Muscle of back (tissue), 11 donors: Measurements from ENCODE around the gene PDILT. TPM values are rescaled to one million over a fixed set of nuclear protein-coding genes. Genes with fewer than 3 reads are reported as not detected.
"Not testable (repeated sequence)": the region's sequence is repeated elsewhere in the genome, so short reads cannot be mapped to it uniquely, and the experiment has no call there.

Experiments
- DNase-seq, 3 donors: peaks; one replicate each; pipeline versions ENCODE4 v3.0.0 to v3.0.0-alpha.2; 2013
- polyA plus RNA-seq, 10 donors: library from polyadenylated mRNA; unstranded; fragments of 120-200 nt; gene quantifications; one replicate each; pipeline ENCODE4 v1.2.1, GENCODE V29; 2013; ENCODE audit not compliant: insufficient read length in 10 of 10

PDILT gene
- polyA plus RNA-seq, 10 donors = not detected

- DNase-seq = no peak
Observed at GRCh38 chr16:20323591-20324117, 80.9 kb downstream of the PDILT start.

DNA sequence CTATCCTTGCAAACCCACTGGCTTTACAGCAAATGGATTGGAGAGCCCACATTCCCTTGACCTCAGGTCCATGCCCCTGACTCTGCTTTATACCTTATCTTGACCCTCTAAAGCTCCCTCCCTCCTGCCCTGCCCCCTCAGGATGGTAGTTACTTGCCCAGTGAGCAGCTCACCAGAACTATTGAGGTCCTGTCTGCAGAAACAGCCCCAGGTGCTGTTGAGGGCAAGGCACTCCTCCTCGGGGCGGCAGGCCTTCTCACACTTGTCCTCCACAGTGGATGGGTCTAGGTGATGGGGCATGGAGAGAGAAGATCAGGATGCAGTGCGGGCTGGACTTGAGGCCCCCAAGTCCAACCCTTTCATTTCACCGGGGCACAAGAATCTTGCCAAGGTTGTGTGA lies 81.8 kb downstream of the PDILT start:
- DNase-seq = no peak

DNA sequence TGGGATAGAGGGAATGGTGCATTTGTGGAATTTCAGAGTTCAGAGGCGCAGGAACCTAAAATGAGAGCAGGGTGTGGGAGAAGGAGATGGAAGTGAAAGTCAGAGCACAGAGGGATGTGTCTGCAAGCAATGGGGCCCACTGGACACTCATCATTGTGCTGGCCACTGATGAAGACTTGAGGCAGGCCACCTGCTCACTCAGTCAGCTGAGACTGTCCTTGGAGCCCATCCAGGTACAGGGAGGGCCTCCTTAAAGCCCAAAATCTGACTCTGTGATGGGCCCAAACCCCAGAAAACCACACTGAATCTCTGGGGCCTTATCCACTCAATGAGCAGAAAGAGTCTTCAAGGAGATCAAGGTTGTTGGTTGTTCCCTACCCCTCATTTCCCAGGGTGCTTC lies 82.9 kb downstream of the PDILT start:
- DNase-seq = no peak

GRCh38 chr16:20321051-20321450 lies 83.5 kb downstream of the PDILT start:
- not testable (repeated sequence) for DNase-seq

GRCh38 chr16:20320592-20320991 lies 83.9 kb downstream of the PDILT start:
- no peak for DNase-seq

DNA sequence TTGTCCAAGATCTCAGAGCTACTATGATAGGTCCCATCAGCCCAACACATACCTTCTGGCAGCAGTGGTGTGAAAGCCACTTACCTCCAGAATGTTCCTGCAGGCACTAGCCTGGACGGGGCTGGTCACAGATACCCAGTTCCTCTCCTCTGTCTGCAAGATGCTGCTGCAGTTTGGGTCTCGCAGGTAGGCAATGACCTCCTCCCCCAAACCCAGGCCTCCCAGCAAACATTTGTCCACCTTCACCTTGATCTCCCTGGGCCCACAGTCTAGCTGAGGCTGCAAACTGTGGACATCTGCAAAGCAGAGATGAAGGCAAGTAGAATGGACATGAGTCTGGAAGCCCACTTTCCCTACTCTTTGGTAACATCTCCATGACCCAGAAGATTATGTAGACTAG lies 84.4 kb downstream of the PDILT start:
- no peak for DNase-seq

- no peak for DNase-seq
Observed at GRCh38 chr16:20319406-20319805, 85.1 kb downstream of the PDILT start.

- DNase-seq = no peak
Observed at GRCh38 chr16:20318437-20318836, 86.1 kb downstream of the PDILT start.

- no peak for DNase-seq
Observed at GRCh38 chr16:20318006-20318405, 86.5 kb downstream of the PDILT start.

DNA sequence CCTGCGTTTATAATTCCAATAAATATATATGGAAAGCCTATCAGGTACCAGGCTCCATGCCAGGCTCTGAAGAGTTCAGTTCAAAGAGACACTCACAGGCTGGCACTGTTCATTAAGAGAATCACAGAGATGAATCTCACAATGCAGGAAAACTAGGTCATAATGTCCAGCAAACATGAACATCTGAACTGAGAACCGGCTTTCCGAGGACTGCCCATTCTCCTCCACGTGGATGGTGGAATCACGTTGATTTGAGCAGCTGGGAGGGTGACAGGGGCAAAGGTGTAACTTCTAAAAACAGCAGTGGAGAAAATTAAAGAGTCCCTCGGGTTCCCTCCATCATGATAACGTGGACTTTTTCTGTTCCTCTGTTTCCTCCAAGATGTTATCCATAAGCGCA lies 87.4 kb downstream of the PDILT start:
- DNase-seq = no peak

DNA sequence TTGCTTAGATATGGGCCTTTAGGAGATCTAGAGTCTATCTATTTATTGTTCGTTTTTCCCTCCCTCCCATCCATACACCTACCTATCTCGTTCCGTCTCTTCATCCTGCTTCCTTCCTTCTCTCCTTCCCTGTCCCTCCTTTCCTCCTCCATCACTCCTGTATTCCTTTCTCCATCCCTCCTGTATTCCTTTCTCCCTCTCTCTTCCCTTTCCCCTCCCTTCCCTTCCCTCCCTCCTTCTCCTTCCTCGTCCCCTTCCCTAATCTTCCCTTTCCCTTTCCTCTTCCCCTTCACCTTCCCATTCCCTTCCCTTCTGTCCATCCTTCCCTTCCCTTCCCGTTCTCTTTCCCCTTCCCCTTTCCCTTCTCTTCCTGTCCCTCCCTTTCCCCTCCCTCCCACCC lies 87.8 kb downstream of the PDILT start:
- no peak for DNase-seq

DNA sequence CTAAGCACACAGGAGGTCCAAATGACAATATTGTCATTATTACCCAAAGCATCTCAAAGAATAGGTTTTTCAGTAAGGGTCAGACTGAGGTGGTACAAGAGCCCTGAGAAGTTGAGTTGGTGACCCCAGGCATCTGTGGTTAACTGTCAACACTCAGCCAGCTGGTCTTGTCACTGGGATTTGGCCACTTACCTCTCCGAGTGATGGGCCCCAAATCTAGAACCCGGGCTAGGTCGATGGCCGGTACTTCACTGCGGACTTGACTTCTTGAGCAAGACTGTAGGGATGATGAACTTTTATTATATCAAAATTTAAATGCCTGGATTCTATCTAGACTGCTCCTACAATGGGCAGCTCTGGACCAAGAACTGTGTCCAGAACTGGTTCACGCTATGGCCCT lies 88.8 kb downstream of the PDILT start:
- no peak for DNase-seq

DNA sequence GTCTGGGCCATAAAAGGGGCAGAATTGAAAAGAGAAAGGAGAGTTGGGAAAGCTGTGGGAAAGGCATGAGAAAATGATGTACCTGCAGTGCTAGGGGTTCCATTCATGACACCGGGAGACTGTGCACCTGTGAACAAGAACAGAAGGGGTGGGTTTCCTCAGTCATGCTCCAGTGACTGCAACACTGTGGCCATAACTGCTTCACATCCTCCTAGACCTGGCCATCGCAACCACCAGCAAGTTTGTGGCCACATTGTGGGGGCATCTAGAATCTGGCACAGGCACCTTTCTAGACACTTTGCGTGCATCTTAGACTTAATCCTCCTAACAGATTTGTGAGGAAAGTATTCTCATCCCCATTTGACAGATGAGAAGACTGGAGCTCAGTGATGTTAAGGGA lies 90.0 kb downstream of the PDILT start:
- no peak for DNase-seq

DNA sequence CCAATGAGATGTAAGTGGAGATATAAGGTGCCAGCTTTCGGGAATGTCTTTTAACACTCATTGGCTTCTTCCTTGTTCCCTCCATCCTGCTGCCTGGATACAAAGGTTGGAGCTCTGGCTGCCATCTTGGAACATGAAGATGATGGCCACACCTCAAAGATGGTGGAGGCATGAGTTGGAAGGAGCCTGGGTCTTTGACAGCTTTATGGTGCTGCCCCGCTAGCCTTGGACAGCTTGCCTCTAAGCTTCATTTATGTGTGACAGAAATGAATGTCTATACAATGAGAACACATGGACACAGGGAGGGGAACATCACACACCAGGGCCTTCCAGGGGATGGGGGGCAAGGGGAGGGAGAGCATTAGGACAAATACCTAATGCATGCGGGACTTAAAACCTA lies 90.8 kb downstream of the PDILT start:
- DNase-seq = no peak

- DNase-seq = not testable (repeated sequence)
Observed at GRCh38 chr16:20312536-20313095, 91.9 kb downstream of the PDILT start.

- no peak for DNase-seq
Observed at GRCh38 chr16:20311548-20311947, 93.0 kb downstream of the PDILT start.

DNA sequence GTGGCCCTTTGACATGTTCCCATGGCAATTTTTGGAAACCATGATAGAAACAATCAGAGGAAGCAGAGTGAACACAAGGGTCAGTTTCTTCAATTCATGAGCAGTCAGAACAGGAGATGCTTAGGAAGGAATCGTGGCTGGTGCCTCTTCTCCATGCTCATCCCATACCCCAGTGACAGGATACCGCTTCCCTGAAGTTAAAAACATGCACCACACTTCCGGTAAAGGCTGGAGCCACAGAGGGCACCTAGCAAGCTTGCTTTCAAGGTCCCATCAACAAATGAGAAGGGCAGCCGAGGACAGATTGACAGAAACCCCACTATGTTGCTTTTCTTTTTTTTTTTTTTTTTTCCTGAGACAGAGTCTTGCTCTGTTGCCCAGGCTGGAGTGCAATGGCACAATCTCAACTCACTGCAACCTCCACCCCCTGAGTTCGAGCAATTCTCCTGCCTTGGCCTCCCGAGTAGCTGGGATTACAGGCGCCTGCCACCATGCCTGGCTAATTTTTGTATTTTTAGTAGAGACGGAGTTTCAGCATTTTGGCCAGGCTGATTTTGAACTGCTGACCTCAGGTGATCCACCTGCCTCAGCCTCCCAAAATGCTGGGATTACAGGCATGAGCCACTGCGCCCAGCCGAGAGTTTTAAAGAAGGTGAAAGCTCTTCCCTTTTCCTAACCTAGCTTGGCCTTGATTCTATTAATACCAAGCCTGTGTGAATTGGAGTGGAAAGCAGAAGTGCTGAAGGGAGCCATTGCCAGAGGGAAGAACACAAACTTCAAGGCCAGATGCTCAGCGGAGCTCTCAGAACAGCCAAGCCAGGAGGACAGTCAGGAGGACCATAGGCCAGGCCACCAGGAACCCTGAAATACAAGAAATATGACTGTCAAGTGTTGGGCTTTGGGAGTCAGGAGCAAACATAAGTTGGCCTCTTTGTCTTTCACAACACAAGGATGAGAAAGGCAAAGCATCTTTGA lies 93.8 kb downstream of the PDILT start:
- DNase-seq = no peak

GRCh38 chr16:20309786-20310185 lies 94.8 kb downstream of the PDILT start:
- no peak for DNase-seq

Other genes with a start within 250 kb of the PDILT start
- gene GP2, start 77.2 kb downstream of the PDILT start, polyA plus RNA-seq = under 1 TPM in 1 of 10 donors, not detected in 9; 0.05 TPM
- under 1 TPM in 2 of 10 donors, not detected in 8; 0.17 to 0.18 TPM for gene UMOD, start 52.0 kb downstream of the PDILT start, polyA plus RNA-seq
- gene ACSM5, start 4.8 kb upstream of the PDILT start, polyA plus RNA-seq = 1 to 10 TPM in 1 of 10 donors, under 1 TPM in 7, not detected in 2; 0.17 to 2.9 (median 0.34) TPM
- gene ACSM2A, start 46.8 kb upstream of the PDILT start, polyA plus RNA-seq = under 1 TPM; 0.12 to 0.62 (median 0.34) TPM
- gene ACSM2B, start 171.6 kb upstream of the PDILT start, polyA plus RNA-seq = 1 to 10 TPM in 1 of 10 donors, under 1 TPM in 8, not detected in 1; 0.19 to 1.2 (median 0.45) TPM